Calu3 (cell line): ENCODE data around the gene UQCR10. TPM values are rescaled to one million over a fixed set of nuclear protein-coding genes. Genes with fewer than 3 reads are reported as not detected.

Experiments
- BruUV-seq: library from RNA; stranded (reverse); fragments of 400-500 nt; replicated peaks from 2 replicates; lab custom pipeline; 2021; lab: Mats Ljungman, UMichigan
- CTCF ChIA-PET: fragments of 300-600 bp; sonication (Branson Sonifier 250); formaldehyde crosslinking; loops from one replicate; lab custom pipeline; 2022; ENCODE audit warnings: antibody characterized with exemption; lab: Charles Lee
- DNase-seq: peaks from one replicate; pipeline ENCODE4 v3.0.0; 2022
- H3K27ac Mint-ChIP-seq: one replicate; pipeline ENCODE4 v1.8.0; 2022; ENCODE audit warnings: mixed read lengths; ENCODE audit not compliant: unreplicated experiment
- H3K27me3 Mint-ChIP-seq: one replicate; pipeline ENCODE4 v1.8.0; 2022; ENCODE audit warnings: mixed read lengths; ENCODE audit not compliant: unreplicated experiment
- H3K36me3 Mint-ChIP-seq: one replicate; pipeline ENCODE4 v1.8.0; 2022; ENCODE audit warnings: mild to moderate bottlenecking, moderate library complexity, mixed read lengths; ENCODE audit not compliant: insufficient read depth, unreplicated experiment
- H3K4me1 Mint-ChIP-seq: one replicate; pipeline ENCODE4 v1.8.0; 2022; ENCODE audit warnings: mild to moderate bottlenecking, low read depth, mixed read lengths; ENCODE audit not compliant: unreplicated experiment
- H3K4me3 Mint-ChIP-seq: one replicate; pipeline ENCODE4 v1.8.0; 2022; ENCODE audit warnings: mild to moderate bottlenecking, low read depth, moderate library complexity, mixed read lengths; ENCODE audit not compliant: unreplicated experiment
- H3K9me3 Mint-ChIP-seq: one replicate; pipeline ENCODE4 v1.8.0; 2022; ENCODE audit warnings: low read depth, mixed read lengths; ENCODE audit not compliant: unreplicated experiment
- intact Hi-C: fragments of 100-400 bp; cut with micrococcal nuclease; formaldehyde crosslinking; loops from one replicate; pipeline ENCODE4 v1.10.0; 2022; ENCODE audit not compliant: unreplicated experiment
- total RNA-seq: library from RNA; stranded (reverse); gene quantifications from 2 replicates; pipeline ENCODE4 v1.2.3, GENCODE V29; 2022
- TF ChIP-seq, protein P1 (sequence below): fragments of 200-600 bp; IDR thresholded peaks from one replicate; pipeline ENCODE4 v1.8.0; 2022; ENCODE audit warnings: antibody characterized with exemption; ENCODE audit not compliant: unreplicated experiment

The UQCR10 gene
- total RNA-seq, 1 experiment from 2014 or later = 120 TPM

DNA sequence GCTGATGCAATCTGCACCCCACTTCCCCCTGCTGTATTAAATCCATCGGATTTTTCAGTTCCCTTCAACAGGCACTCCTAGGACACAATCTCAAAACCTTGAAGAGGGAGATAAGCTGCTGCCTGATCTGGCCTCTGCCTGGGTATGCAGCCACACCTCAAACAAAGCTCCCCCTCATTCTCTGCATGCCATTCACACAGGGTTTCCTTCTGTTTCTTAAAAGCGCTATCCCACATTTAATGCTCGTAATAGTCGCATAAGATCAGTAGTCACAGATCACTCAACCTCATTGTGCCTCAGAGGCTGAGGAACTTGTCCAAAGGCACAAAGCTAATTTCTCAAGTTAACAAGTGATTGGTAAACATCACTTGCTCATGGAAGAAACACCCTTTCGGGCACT lies 34.0 kb downstream of the UQCR10 start:
- no peak for DNase-seq
- Mint-ChIP-seq H3K27ac (no peak overlapping the region), H3K4me1 (peaks cover 41% of the 10 kb centered on the region), H3K36me3 (peaks cover 40% of the 10 kb centered on the region), H3K4me3 (no peak overlapping the region), H3K27me3 (no peaks in the 10 kb centered on the region), H3K9me3 (no peaks in the 10 kb centered on the region)
- TF ChIP-seq, protein P1, sequence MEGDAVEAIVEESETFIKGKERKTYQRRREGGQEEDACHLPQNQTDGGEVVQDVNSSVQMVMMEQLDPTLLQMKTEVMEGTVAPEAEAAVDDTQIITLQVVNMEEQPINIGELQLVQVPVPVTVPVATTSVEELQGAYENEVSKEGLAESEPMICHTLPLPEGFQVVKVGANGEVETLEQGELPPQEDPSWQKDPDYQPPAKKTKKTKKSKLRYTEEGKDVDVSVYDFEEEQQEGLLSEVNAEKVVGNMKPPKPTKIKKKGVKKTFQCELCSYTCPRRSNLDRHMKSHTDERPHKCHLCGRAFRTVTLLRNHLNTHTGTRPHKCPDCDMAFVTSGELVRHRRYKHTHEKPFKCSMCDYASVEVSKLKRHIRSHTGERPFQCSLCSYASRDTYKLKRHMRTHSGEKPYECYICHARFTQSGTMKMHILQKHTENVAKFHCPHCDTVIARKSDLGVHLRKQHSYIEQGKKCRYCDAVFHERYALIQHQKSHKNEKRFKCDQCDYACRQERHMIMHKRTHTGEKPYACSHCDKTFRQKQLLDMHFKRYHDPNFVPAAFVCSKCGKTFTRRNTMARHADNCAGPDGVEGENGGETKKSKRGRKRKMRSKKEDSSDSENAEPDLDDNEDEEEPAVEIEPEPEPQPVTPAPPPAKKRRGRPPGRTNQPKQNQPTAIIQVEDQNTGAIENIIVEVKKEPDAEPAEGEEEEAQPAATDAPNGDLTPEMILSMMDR = no peak
- no TSS peak for BruUV-seq
- CTCF ChIA-PET = interaction anchor here (0.7 to 1.6 kb wide), 2 partner anchors 19 to 20 kb away, joined by 3 to 4 read pairs; no protein-coding TSS in a partner anchor
- intact Hi-C loops = no loop called here

- CTCF ChIA-PET = no interaction called here
- Mint-ChIP-seq H3K9me3 (no peaks in the 10 kb centered on the region), H3K4me3 (no peak overlapping the region), H3K27me3 (no peaks in the 10 kb centered on the region), H3K4me1 (peaks cover 34% of the 10 kb centered on the region), H3K36me3 (peaks cover 42% of the 10 kb centered on the region), H3K27ac (no peak overlapping the region)
- BruUV-seq = no TSS peak
- intact Hi-C loops = no loop called here
- TF ChIP-seq, protein P1 = no peak
- no peak for DNase-seq
Measured at GRCh38 chr22:29801796-29802195, 34.6 kb downstream of the UQCR10 start.

DNA sequence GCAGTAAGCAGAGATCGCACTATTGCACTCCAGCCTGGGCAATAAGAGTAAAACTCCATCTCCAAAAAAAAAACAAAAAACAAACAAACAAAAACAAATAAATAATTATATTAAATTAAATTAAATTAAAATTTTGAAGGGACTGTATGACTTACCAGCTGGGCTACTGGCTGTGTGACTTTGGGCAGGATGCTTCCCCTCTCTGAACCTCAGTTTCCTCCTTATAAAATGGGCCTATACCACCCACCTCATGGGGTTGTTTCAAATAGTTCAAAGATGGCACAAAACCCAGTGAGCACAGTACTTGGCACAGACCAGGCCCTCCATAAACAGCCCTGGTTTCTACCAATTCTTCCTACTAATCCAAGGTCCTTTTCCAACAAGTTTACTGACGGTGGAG lies 36.0 kb downstream of the UQCR10 start:
- TF ChIP-seq, protein P1 = no peak
- no peak overlapping the region for H3K4me3 Mint-ChIP-seq
- peaks cover 51% of the 10 kb centered on the region for H3K36me3 Mint-ChIP-seq
- BruUV-seq = no TSS peak
- peaks cover 27% of the 10 kb centered on the region for H3K4me1 Mint-ChIP-seq
- DNase-seq = no peak
- intact Hi-C loops = no loop called here
- H3K27ac Mint-ChIP-seq = no peak overlapping the region
- no peaks in the 10 kb centered on the region for H3K9me3 Mint-ChIP-seq
- no peaks in the 10 kb centered on the region for H3K27me3 Mint-ChIP-seq
- CTCF ChIA-PET = no interaction called here

DNA sequence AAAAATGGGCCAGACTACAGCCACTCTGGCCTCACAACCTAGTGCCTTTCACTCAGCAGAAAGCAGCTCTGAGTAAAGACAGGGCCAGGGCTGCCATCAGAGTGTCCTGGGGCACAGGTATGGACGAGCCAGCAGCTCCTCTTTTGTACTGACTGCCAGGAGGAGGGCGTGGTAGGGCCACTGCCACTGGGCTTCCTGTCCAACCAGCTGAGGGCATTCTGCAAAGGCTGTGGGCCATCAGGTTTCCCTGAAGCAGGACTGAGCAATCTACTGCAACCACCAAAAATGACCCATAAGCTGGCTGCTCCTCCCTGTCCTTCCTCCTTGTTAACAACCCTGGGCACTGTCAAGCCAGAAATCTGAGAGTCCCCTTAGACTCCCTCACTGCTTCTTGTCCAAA lies 37.8 kb downstream of the UQCR10 start:
- BruUV-seq = no TSS peak
- DNase-seq = no peak

More for the DNA sequence above, 37.8 kb downstream of the UQCR10 start:
- Mint-ChIP-seq H3K36me3 (peaks cover 45% of the 10 kb centered on the region), H3K27me3 (no peaks in the 10 kb centered on the region), H3K4me1 (peaks cover 16% of the 10 kb centered on the region), H3K27ac (peak overlapping the region; percentile 1), H3K4me3 (no peak overlapping the region), H3K9me3 (no peaks in the 10 kb centered on the region)
- TF ChIP-seq, protein P1 = no peak
- CTCF ChIA-PET = no interaction called here
- intact Hi-C loops = no loop called here
